CD4-positive, alpha-beta T cell treated with Interleukin-12 subunit alpha and Interleukin-12 subunit beta, for 1 hour (primary cell): Measurements from ENCODE around the gene PTPRQ.
"Not testable (repeated sequence)": the region's sequence is repeated elsewhere in the genome, so short reads cannot be mapped to it uniquely, and the experiment has no call there.

Experiments used
- DNase-seq: peaks from one replicate; pipeline ENCODE4 v3.0.0-alpha.2; 2020

Gene PTPRQ

DNA sequence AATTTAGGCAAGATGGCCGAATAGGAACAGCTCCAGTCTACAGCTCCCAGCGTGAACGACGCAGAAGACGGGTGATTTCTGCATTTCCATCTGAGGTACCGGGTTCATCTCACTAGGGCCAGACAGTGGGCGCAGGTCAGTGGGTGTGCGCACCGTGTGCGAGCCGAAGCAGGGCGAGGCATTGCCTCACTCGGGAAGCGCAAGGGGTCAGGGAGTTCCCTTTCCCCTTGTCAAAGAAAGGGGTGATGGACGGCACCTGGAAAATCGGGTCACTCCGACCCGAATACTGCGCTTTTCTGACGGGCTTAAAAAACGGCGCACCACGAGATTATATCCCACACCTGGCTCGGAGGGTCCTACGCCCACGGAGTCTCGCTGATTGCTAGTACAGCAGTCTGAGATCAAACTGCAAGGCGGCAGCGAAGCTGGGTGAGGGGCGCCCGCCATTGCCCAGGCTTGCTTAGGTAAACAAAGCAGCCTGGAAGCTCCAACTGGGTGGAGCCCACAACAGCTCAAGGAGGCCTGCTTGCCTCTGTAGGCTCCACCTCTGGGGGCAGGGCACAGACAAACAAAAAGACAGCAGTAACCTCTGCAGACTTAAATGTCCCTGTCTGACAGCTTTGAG is 33.6 kb downstream of the PTPRQ start:
- DNase-seq, result not testable (repeated sequence)

- DNase-seq, result no peak
These were observed 40.7 kb downstream of the PTPRQ start for GRCh38 chr12:80484746-80485145.

- DNase-seq, result no peak
These were observed 41.4 kb downstream of the PTPRQ start for GRCh38 chr12:80485222-80485987.

- DNase-seq, result no peak
These were observed 46.3 kb downstream of the PTPRQ start for GRCh38 chr12:80490329-80490728.

DNA sequence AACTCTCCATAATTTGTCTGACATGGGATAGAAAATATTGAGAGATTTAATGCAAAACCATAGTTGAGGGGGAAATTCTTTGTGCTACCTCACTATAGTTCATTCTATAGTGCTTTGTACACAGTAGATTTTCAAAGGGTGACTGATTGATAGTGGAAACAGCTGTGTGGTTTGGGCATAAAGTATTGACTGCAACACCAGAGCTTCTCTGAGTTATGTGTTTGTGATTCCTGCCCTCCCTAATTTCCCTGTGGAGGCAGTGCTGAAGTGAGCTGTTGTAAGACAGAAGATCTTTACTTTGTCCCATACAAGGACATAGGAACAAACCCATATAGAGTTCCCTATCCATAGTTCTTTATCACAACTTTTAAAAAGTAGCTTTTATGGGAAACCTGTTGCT is 47.1 kb downstream of the PTPRQ start:
- no peak for DNase-seq

GRCh38 chr12:80493466-80493865 is 49.4 kb downstream of the PTPRQ start:
- DNase-seq, result no peak

DNA sequence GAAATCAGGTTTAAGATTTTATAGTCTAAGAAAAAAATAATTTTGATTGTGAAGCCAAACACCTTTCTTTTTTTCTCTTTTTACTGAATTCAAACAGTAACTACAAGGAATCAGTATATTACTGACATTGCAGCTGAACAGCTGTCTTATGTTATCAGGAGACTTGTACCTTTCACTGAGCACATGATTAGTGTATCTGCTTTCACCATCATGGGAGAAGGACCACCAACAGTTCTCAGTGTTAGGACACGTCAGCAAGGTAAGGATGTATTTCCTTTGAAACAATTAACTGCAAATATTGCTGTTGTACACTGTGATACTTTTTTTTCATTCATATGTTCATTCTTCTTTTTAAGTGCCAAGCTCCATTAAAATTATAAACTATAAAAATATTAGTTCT is 50.8 kb downstream of the PTPRQ start:
- no peak for DNase-seq

- no peak for DNase-seq
These were observed 54.2 kb downstream of the PTPRQ start for GRCh38 chr12:80498059-80498728.

DNA sequence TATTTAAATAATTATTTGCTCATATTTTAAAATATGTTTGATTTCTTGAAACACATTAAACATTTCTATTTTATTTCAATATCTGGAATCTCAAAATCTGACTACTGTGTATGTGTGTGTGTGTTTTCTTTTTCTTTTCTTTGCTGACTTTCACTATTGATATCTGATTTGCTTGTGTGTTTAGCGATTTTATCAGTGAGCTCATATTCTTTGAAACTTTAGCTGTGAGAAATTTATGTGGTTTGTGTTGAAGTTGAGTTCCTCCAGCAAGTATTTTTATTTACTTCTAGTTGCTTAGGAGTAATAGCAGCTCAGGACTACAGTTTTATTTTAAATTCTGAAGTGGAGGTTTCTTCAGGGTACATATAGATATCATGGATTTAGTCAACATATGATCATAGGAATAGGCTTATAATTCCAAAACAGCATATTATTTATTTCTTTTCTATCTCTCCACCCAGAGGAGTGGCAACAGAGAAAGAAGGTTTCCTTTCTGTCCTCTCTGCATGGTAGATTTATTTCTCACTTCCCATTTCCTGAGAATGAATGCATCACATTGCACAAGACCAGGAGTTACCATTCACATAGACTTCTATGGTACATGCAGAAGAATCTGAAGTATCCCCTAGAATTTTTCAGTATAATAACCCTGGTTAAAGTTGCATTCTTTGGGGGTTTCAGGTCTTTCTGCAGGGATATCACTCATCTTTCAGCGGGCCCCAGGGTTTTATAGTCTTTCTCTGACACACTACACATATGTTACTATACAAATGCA is 60.5 kb downstream of the PTPRQ start:
- DNase-seq, result no peak

DNA sequence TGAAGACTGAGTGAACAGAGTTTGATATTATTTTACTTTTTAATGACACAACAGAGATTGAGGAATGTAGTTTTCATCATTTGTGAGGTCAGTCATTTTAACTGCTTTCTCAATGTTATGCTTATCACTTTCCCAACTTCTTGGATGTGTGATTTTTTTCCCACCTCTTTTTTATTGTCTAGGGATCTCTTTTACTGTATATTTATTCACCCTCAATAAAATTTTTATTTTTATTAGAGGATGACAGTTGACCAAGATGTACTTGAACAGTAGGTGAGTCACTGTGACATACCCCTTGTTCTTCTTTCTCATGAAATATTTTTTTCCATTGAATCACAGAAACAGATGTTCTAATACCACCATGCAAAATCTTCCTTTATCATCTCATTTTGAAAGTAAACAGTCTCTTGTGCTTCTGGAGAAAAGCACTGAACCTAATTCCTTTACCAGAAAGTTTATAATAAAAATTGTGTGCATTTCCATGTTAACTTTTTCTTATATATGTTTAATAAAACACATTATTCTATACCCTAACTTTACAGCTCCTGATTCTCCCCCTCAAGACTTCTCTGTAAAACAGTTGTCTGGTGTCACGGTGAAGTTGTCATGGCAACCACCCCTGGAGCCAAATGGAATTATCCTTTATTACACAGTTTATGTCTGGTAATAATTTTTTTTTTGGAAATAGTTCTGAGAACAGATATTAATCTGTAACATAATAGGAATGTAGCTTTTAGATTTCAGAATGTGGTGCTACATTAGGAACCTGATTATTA is 65.9 kb downstream of the PTPRQ start:
- no peak for DNase-seq

GRCh38 chr12:80512781-80513180 is 68.7 kb downstream of the PTPRQ start:
- DNase-seq, result no peak

- DNase-seq, result no peak
These were observed 69.2 kb downstream of the PTPRQ start for GRCh38 chr12:80513211-80513610.

DNA sequence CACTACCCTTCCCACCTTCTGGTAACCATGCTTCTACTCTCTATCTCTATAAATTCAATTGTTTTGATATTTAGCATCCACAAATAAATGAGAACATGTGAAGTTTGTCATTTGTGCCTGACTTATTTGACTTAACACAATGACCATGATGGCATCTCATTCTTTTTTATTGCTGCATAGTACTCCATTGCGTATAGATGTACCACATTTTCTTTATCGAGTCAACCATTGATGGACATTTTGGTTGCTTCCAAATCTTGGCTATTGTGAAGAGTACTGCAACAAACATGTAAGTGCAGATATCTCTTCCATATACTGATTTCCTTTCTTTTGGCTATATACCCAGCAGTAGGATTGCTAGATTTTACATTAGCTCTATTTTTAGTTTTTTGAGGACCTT is 73.6 kb downstream of the PTPRQ start:
- DNase-seq, result no peak

DNA sequence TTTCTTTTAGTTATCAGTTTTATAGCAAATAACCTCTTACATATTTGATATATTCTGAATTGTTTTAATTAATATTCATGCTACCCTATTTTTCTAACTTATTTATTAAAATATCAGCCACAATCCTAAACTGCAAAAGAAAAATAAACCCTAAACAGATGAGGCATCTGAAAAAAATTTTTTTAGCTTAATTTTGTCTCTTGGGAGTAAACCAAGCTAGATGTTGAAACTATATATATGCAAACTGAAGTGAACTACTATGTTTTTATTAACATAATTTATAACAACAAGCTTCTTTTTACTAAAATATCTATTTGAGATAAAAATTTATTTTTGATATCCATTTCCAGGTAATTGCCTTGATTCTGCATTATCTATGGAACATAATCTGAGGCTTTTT is 87.6 kb downstream of the PTPRQ start:
- DNase-seq, result no peak

DNA sequence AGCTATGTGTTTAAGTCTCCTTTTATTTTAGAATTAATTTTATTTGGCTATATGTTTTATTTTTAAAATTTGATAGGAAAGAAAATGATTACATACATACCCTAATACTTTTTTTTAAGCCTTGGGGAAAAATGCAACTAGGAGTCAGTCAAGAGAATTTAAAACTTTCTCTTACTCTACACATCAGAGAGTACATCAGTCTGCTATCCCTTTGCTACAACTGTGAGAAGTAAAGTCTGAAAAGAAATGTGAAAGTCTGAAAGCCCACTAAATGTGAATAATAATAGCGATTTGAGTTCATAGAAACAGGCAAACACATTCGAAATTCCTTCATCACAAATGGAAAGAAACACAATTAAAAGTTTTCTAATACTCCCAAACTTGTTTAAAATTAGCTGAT is 95.0 kb downstream of the PTPRQ start:
- DNase-seq, result no peak

DNA sequence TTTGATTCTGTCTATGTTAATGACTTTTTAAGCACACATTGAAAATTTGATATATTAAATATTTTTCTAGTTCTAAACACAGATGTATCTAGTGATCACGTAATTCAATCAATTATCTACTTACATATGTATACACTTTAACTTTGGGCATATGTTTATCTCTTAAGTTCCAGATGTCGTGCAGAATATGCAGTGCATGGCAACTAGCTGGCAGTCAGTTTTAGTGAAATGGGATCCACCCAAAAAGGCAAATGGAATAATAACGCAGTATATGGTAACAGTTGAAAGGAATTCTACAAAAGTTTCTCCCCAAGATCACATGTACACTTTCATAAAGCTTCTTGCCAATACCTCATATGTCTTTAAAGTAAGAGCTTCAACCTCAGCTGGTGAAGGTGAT is 105.3 kb downstream of the PTPRQ start:
- no peak for DNase-seq

DNA sequence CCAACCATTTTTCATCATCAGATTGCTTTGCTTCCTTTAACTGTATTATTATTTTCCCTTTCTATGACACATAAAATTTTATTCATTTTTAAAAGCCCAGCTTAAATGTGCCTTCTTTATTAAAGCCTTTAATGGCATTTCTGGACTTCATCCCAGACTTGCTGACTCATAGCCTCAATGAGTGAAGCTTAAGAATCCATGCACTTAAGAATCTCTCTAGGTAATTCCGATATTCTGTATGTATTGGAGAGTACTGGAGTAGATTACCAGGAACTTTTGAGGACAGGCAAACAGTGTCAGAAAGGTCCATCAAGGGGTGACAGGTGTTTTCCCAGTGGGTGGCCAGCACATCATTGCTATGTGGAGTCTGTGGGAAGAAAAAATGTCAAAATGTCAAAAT is 107.9 kb downstream of the PTPRQ start:
- DNase-seq, result no peak

DNA sequence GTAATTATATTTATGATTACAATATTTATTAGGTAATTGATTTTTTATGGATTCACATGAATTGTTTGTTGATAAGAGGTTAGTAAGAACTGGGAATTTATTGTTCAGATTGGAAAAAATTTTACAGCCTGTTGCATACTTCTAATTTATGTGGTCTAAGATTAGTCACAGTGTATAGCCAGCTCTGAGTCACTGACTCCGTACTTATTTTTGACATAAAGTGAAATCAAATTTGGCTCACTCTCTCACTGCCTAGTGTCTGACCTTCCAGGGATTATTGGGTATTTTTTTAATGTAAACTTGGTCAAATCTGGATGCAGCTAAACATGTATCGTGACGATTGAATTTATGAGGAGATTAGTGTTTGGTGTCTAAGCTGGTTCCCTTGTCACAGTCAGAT is 109.3 kb downstream of the PTPRQ start:
- no peak for DNase-seq

DNA sequence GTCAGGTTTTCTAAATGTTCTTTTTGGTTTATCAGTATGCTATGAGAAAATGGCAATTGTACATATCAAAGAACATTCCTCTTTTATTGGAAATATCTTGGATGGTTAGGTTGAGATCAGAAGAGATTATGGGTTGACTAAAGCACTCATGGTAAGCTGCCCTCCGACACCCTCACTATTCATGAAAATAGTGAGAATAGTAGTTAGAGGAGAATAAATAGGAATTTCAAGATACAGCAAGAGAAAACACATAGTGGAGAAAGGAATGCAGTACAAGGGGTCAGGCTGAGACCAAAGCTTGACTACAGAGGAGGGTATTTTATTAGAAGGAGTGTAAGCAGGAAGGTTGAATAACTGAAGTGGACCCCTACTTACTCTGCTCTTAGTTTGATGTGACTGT is 112.5 kb downstream of the PTPRQ start:
- DNase-seq, result no peak

- no peak for DNase-seq
These were observed 115.7 kb downstream of the PTPRQ start for GRCh38 chr12:80559766-80560165.

- no peak for DNase-seq
These were observed 121.2 kb downstream of the PTPRQ start for GRCh38 chr12:80565271-80565670.

DNA sequence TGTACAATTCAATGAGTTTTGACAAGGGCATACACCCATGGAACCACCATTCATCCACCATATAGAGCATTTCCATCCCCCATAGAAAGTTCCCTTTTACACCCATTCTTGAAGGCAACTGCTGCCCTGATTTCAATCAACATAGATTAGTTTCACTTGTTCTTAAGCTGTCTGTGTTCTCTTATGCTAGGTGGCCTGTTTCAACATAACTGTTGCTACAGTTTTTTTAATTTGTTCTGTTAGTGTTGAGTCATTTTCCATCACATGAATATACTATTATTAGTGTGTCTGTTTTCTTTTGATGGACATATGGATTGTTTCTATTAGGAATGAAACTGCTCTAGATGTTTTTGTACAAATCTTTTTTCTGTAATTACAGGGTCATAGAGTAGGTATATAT is 123.4 kb downstream of the PTPRQ start:
- no peak for DNase-seq
